HG02759 (cell line): ENCODE measurements around the gene ZNF541.

ENCODE experiments used
- ATAC-seq: cut with Tn5 transposase; IDR thresholded peaks from one replicate; pipeline ENCODE4 v1.9.1; 2021; ENCODE audit warnings: mild to moderate bottlenecking, moderate library complexity; ENCODE audit not compliant: unreplicated experiment

ZNF541 gene

DNA sequence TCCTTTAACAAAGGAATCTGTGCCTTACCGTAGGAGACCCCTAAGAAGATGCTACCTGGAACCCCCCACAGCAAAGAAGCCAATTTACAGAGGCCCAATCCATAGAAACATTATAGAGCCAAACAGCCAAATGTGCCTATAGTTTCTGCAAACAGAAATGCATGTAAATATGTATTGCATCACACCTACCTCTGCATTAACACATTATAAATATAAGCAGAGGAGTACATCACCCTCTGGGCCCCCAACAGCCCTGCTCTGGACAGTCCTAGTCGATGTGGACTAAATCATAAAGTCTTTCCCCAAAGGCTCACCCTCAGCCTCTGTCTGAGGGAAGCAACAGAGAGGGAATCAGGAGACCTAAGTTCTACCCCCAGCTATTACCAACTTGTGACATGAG, 25.7 kb downstream of the ZNF541 start:
- no peak for ATAC-seq

DNA sequence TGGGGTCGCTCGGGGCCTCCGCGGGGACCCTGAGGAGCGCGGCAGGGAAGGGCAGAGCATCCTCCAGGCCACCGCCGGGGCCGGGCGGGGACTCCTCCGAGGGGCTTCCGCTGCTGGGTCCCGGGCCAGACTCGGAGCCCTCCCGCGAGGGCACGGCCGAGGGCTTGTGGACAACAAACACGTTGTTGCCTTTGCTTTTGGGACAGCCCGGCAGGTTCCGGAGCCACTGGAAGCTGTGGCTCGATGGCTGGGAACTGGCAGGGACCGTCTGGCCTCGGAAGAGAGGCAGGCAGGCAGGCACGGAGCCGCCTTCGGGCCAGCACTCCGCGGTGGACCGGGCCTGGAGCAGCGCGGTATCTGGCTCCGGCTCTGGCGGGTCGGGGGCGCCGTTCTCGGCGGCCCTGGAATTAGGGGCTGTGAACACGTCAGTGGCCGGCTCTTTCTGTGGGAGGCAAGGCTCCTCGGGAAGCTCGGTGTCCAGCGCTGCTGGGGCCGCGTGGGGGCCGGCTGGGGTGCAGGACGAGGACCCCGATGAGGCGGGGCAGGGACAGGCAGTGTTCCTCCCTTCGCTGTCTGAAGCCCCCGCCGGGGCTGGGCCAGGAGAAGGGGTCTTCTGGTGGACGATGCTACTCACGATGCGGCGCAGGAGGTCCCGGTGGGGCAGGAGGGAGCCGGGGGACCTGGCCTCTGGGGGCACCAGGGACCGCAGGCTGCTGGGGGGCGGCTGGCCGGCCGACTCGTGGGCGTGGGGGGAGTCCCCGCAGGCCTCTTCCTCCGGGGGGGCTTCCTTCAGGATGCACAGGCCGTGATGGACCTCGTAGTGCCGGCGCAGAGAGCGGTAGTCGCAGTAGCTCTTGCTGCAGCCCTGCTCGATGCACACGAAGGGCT, 27.6 kb downstream of the ZNF541 start:
- ATAC-seq, result no peak

DNA sequence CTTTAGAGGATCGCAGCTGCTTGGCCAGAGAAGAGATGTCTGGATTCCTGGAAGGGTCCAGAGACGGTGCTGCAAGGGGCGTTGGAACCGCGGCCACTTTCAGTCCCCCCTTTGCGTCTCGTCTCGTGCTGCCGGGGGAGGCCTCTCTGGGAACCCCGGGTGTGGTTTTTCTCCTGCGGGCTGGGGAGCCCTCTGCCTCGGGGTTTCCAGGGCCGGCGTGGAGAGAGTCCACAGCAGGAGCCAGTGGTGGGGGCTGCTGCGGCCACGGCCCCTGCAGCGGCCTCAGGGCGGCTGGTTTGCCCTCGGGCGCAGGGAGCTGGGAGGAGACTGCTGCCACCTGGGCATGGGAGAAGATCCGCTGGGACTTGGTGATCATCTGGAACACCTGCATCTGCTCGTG, 28.5 kb downstream of the ZNF541 start:
- ATAC-seq, result no peak

DNA sequence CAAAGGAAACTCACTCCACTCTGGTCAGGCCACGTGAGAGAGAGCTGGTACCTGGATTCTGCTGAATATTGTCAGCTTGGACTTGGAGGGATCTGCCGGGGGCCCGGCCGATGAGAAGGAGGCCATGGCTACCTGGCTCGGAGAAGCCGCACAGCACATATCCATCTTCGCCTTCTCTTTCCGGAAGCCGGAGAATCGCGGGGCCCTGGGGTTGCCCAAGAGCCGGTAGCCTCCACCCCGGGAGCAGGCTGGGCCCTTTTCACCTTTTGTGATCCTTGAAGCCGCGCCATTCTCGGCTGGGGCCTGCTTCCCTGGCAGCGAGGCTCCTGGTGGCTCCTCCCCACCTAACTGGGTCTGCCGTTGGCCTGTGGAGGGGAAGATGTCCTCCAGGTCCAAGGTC, 28.9 kb downstream of the ZNF541 start:
- no peak for ATAC-seq

DNA sequence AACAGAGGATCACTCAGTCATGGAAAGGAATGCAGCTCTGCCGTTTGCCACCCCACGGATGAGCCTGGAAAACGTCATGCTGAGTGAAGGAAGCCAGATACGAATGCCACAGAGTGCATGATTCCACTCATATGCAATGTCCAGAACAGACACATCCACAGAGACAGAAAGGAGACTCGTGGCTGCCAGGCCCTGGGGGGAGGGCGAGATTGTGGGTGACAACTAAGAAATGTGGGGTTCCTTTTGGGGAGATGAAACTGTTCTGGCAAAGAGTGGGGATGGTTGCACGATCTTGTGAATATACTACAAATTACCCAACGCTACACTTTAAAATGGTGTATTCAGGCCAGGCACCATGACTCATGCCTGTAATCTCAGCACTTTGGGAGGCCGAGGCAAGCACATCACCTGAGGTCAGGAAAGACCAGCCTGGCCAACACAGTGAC, 30.9 kb downstream of the ZNF541 start:
- ATAC-seq, result no peak

DNA sequence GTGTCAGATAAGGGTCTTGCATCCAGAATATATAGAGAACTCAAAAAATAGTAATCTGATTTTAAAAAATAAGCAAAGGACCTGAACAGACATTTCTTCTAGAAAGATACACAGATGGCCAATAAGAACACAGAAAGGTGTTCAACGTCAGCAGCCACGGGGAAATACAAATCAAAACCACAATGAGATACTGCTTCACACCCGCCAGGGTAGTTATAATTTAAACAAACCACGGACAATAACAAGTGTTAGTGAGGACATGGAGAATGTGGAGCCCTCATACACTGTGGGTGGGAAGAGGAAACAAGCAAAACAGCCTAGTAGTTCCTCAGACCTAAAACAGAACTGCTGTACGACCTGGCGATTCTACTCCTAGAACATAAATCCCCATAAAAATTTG, 31.4 kb downstream of the ZNF541 start:
- no peak for ATAC-seq

DNA sequence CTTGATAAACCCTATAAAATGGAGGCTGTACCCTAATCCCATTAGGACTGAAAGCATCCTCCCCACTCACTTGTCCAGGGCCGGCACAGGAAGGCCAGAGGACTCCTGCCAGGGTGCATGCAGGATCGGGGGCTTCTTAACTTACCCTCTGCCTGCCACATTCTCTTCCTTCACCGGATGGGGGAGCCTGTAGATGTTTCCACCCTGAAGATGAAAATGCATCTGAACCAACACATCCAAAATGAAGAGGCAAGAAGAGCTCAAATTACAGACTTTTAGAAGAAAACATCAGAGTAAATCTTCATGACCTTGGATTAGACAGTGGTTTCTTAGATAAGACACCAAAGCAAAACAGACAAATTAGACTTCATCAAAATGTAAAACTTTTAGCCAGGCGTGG, 32.2 kb downstream of the ZNF541 start:
- no peak for ATAC-seq

DNA sequence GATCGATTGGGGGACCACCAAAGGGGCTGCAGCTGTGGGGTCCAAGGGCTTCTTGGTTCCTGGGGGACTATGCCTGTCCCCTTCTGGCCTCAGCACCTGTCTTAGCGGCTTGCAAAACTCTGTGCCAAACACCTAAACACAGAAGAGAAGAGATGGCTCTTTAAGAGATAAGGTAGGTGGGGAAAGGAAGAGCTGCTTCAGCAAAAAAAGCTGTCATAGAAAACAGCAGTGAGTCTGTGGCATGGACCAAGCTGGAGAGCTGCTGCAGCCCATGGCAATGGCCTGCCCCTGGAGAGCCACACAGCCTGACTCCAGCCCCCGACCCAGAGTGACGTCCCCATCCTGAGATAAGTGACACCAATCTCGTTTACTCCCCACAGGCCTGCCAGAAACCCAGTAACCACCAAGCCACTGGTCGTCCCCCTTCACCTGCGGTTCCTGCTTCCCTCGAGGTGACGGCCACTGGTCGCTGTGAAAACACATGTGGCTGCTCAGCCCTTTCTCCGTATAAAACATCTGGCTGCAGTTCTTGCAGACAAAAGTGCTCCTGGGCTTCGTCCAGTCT, 33.1 kb downstream of the ZNF541 start:
- no peak for ATAC-seq

DNA sequence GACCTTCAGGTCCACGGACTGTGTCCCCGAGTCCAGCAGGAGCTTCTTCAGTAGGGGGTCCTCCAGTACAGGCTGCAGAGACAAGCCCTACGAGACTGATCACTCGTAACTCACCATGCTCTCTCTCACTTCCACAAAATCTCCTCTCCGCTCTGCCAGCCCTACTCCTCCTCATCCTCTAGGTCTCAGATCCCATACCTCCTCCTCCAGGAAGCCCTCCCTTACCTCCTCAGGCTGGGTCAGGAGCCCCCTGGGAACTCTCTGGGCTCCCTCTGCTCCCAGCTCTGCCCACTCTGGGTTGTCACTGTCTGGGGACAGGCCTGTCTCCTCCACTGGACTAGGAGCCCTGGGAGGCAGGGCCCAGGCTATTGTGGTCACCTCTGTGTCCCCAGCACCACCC, 34.1 kb downstream of the ZNF541 start:
- no peak for ATAC-seq

DNA sequence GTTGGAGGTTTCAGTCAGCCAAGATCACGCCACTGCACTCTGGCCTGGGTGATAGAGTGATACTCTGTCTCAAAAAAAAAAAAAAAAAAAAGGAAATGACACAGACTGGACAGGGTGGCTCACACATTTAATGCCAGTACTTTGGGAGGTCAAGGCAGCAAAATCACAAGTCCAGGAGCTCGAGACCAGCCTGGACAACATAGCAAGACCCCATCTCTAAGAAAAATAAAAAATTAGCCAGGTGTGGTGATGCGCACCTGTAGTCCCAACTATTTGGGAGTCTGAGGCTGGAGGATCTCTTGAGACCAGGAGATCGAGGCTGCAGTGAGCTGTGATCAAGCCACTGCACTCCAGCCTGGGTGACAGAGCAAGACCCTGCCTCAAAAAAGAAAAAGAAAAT, 35.5 kb downstream of the ZNF541 start:
- ATAC-seq, result no peak

DNA sequence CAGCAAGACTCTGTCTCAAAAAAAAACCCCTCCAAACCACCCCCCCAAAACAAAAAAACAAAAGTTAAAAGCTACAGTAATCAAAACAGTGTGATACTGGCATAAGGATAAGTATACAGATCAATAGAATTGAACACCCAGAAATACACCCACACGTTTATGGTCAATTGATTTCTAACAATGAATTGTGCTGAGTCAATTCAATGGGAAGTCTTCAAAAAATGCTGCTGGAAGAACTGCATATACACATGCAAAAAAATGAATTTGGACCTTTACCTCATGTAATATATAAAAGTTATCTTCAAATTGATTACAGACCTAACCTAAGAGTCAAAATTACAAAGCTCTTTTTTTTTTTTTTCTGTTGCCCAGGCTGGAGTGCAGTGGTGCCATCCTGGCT, 38.3 kb downstream of the ZNF541 start:
- no peak for ATAC-seq

DNA sequence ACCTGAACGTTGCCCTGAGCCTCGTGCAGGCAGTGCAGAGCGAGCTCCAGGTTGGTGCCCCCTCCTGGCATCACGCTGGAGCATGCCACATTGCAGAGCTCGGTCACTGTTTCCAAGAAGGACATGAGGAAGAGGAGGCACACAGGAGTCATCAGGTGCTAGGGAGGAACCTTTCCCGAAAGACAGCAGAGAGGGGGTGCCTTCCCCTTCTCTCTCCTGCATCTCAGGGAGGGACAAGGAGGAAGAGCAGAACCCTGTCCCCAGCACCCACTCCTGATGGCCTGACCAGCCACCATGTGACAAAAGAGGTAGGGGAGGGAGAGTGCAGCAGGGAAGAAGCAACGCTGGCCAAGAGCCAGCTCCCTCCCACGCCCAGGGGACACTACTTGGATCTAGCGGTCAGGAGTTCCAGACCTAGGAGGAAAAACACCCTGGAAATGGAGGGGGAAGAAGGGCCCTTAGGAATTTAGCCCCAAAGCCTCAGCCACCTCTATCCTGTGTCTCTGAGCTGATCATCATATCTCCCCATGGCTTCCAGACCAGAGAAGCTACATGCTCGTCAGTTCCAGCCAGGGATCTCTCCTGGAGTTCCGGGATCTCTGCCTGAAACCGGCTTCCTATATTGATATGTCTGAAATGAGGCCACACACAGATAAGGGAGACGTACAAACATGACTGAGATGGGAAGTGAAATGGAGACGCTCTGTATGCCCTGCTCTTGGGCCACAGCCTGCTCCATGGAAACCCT, 41.1 kb downstream of the ZNF541 start:
- ATAC-seq, result no peak

DNA sequence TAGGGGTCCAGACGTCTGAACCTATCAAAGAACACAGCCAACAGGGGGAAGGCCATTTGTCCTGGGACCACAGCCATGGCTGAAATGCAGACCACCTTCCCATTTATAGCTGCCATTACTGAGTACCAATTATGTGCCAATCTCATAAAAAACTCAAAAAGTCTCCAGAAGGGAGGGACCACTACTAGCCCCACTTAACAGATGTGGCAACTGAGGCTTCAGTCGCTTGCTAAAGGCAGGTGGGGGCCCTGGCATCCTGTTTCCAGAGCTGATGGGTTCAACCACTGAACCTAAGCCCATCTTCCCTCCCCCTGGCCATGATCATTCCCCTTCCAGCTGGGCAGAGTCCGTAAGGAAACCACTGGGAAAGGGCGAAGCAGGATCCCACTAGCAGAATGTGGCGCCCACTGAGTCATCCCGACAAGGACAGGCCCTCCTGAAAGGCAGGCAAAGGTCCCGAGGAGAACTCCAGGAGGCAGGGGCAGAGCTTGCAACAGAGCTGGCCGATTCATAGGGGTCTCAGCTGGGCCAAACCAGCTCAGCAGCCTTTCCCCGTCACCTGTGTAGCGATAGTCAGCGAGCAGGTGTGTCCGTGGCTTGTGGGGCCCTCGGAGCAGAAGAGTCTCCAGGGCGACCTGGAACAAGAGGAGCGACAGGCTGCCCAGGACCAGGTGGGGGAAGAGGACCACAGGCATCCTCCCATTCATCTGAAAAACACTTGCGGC, 43.8 kb downstream of the ZNF541 start:
- ATAC-seq, result no peak

DNA sequence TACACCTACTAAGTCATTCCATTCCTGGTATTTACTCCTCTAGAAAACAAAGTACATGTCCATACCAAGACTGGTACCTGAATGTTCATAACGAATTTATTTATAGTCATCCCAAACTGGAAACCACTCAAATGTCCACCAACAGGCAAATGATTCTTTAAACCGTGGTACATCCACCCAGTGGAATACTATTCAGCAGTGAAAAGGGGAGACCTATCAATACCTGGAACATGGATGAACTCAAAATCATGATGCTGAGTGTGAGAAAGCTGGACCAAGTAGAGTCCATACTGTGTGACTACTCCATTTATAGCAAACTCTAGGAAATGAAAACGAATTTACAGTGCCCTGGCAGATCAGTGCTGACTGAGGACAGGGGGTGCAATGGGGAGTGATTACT, 46.1 kb downstream of the ZNF541 start:
- no peak for ATAC-seq

DNA sequence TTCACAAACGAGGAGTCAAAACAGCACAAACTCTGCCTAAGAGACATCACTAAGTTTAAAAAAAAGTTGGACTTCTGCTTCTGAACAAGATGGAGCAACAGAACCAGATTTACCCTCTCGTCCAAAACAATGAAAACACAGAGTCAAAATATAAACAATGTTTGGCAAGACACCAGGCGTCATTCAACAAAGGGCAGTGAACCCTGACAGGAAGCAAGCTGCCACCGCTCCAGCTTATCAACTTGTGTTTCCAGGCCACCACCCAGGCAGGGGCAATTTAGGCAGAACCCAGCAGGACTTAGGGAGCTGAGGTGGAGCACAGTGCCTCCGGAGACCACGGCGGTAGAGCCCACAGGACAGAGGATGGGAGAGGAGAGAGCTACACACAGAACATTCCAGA, 49.5 kb downstream of the ZNF541 start:
- no peak for ATAC-seq
